ENCODE measurements around the gene RAB25.
A peak's percentile ranks its signal among the peaks of the same experiment; 100 is the strongest.

The RAB25 gene

DNA sequence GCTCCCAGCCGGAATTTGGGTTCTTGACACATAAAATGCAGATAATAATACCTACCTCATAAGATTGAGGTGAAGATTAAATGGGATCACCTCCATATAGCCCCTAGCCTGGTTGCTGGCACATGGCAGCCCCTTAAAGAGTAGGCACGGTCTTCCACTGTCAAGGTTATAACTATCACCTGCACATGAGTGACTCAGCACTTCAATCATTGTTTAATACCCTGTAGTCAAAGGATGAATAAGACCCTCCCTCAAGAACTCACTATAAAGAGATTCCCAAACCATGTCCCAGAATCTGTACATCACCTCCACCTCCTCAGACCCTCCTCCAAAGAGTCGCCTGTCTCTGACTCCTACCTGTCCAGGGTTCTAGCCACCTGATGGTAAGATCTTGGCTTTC, 47.1 kb downstream of the RAB25 start:
- TF ChIP-seq, protein P1, sequence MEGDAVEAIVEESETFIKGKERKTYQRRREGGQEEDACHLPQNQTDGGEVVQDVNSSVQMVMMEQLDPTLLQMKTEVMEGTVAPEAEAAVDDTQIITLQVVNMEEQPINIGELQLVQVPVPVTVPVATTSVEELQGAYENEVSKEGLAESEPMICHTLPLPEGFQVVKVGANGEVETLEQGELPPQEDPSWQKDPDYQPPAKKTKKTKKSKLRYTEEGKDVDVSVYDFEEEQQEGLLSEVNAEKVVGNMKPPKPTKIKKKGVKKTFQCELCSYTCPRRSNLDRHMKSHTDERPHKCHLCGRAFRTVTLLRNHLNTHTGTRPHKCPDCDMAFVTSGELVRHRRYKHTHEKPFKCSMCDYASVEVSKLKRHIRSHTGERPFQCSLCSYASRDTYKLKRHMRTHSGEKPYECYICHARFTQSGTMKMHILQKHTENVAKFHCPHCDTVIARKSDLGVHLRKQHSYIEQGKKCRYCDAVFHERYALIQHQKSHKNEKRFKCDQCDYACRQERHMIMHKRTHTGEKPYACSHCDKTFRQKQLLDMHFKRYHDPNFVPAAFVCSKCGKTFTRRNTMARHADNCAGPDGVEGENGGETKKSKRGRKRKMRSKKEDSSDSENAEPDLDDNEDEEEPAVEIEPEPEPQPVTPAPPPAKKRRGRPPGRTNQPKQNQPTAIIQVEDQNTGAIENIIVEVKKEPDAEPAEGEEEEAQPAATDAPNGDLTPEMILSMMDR (conservative IDR thresholded peaks at IDR 0.05; ENCODE audit: low read depth): no peak
- peak overlapping the region; percentile 98 for H3K27ac ChIP-seq
- POLR2A ChIA-PET (ENCODE audit: low non-redundant PET): no interaction called here
- CTCF ChIA-PET: interaction anchor here (1.4 to 1.8 kb wide), 2 partner anchors 11 to 22 kb away, joined by 5 to 6 read pairs; no protein-coding TSS in a partner anchor
- DNase-seq (ENCODE audit: low spot score): no peak

DNA sequence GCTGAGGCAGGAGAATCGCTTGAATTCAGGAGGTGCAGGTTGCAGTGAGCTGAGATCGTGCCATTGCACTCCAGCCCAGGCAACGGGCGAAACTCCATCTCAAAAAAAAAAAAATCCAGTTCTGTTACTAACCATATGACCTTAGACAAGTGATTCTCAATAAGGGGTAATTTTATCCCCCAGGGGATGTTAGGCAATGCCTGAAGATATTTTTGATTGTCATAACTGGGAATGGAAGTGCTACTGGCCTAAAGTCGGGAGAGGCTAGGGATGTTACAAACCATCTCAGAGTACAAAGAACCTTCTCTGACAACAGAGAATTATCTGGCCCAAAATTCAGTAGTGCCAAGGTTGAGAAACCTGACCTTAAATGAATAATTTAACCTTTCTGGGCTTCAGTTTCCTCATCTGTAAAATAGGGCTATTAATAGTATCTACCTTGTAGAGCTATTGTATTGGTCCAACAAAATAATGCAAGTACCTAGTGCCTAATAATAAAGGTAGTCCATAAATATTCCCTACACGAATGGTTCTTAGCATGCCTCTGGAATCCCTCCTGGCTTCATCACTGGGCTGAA, 47.8 kb downstream of the RAB25 start:
- H3K27ac ChIP-seq: peak overlapping the region; percentile 54
- ChIA-PET POLR2A (ENCODE audit: low non-redundant PET) (no interaction called here), CTCF (interaction anchor here (1.4 to 2.2 kb wide), 2 partner anchors 12 to 21 kb away, joined by 5 to 12 read pairs; no protein-coding TSS in a partner anchor)
- no peak for DNase-seq (ENCODE audit: low spot score)
- TF ChIP-seq, protein P1 (conservative IDR thresholded peaks at IDR 0.05; ENCODE audit: low read depth): no peak

DNA sequence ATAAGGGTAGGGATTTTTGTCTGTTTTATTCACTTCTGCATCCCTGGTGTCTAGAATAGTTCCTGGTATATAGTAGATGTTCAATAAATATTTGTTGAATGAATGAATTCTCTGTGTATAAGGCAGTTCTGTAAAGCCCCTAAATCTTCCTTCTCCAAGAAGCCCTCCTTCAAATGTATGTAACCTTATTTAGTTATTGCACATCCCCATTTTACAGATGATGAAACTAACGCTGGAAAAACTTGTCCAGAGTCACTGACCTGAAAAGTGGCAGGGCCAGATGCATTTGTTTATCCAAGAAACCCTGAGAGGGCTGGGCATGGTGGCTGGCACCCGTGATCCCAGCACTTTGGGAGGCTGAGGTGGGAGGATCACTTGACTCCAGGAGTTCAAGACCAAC, 49.3 kb downstream of the RAB25 start:
- CTCF ChIA-PET: interaction anchor here (0.6 to 2.2 kb wide), 2 partner anchors 14 to 20 kb away, joined by 3 to 12 read pairs; no protein-coding TSS in a partner anchor
- TF ChIP-seq, protein P1 (conservative IDR thresholded peaks at IDR 0.05; ENCODE audit: low read depth): no peak

DNA sequence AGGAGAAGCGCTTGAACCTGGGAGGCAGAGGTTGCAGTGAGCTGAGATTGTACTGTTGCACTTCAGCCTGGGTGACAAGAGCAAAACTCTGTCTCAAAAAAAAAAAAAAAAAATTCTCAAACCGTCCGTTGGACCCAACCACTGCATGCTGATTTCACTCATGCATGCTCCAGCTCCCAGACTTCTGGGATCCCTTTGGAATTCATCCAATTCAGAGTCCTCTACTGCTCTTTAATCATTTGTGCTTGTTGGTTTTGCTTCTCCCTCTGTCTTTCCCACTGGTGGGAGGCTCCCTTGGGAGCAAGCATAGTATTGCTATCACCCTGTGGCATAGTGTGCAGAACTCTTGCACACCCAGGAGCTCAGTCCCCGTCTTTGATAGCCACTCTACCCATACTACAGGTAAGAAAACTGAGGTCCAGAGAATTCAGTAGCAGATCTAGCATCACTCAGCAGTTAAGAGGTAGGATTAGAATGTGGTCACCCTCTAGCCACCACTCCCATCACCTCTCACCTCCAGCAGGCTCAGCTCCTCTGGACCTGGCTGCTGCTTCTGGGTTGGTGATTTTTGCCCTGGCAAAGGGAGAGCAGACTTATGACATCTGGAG, 50.5 kb downstream of the RAB25 start:
- DNase-seq (ENCODE audit: low spot score): no peak
- peak overlapping the region; percentile 100 for H3K27ac ChIP-seq
- POLR2A ChIA-PET (ENCODE audit: low non-redundant PET): no interaction called here
- CTCF ChIA-PET: interaction anchor here (1.0 kb wide), 1 partner anchor 19 kb away, joined by 5 read pairs; no protein-coding TSS in a partner anchor
- TF ChIP-seq, protein P1 (conservative IDR thresholded peaks at IDR 0.05; ENCODE audit: low read depth): no peak

More for the DNA sequence above, 49.3 kb downstream of the RAB25 start:
- peak overlapping the region; percentile 100 for H3K27ac ChIP-seq
- POLR2A ChIA-PET (ENCODE audit: low non-redundant PET): no interaction called here
- no peak for DNase-seq (ENCODE audit: low spot score)

DNA sequence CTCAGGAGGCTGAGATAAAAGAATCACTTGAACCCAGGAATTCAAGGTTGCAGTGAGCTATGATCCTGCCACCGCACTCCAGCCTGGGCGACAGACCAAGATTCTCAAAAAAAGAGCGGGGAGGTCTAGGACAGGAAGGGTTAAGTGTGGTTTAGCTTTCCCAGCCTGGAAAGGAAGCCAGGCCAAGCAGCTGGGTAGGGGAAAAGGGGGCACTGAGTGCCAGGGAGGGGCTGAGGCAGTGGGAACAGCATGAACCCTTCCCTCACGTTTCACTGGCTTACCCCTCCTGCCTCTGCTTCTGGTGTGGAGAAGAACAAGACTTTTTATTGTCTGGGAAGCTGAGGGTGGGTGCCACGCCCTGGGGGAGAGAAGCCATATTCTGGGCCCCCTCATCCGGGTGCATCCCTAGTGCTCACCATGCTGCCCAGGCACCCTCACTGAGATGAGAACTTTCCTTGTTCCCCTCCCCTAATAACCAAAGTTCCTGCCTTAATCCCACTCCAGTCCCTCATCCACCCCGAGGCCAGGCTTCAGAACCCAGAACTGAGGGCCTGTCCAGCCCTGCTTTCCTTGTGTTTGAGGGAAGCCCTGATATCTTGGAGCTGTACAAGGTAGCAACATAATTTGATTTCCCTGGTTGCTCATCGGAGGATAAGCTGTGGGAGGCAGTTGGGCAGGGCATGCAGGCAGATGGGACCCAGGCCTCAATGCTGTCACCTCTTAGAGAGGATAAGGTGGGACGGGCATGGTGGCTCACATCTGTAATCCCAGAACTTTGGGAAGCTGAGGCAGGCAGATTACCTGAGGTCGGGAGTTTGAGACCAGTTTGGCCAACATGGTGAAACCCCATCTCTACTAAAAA, 51.5 kb downstream of the RAB25 start:
- TF ChIP-seq, protein P1 (conservative IDR thresholded peaks at IDR 0.05; ENCODE audit: low read depth): no peak
- ChIA-PET CTCF (interaction anchor here (1.0 to 3.5 kb wide), 2 partner anchors 16 to 18 kb away, joined by 5 to 20 read pairs; no protein-coding TSS in a partner anchor), POLR2A (ENCODE audit: low non-redundant PET) (no interaction called here)
- no peak for DNase-seq (ENCODE audit: low spot score)
- H3K27ac ChIP-seq: peak overlapping the region; percentile 100

All from RWPE1 (cell line).